H1 (cell line): ENCODE results near the gene ROR1. TPM values are rescaled to one million over a fixed set of nuclear protein-coding genes. Genes with fewer than 3 reads are reported as not detected.

Experiments
- CTCF ChIA-PET: fragments of 300-600 bp; sonication (Branson Sonifier 250); formaldehyde crosslinking; loops from one replicate; lab custom pipeline; 2021; ENCODE audit not compliant: partially characterized antibody; lab: Charles Lee
- POLR2A ChIA-PET: fragments of 300-600 bp; sonication (Branson Sonifier 250); formaldehyde crosslinking; loops from one replicate; lab custom pipeline; 2021; ENCODE audit warnings: inconsistent platforms; ENCODE audit not compliant: partially characterized antibody; lab: Charles Lee
- DNase-seq, 2 experiments: peaks; one replicate each; pipeline versions ENCODE4 v3.0.0 to v3.0.0-alpha.2; 2010 to 2022; ENCODE audit warnings: low spot score in 2 of 2, low read depth in 1 of 2, mixed read lengths in 1 of 2
- FAIRE-seq: peaks from 2 replicates; lab custom pipeline; 2011; peaks lifted over from hg19 to GRCh38; lab: Jason Lieb, UNC
- H2AFZ ChIP-seq: 2 replicates; pipeline ENCODE4 v1.8.1; 2012; ENCODE audit warnings: low read length, inconsistent platforms
- H2AK5ac ChIP-seq: 2 replicates; pipeline ENCODE4 v1.6.1; 2013; ENCODE audit warnings: low read depth, low read length
- H2BK120ac ChIP-seq: replicated peaks from 2 replicates; pipeline ENCODE3; 2013; ENCODE audit warnings: low read depth, low read length, inconsistent platforms
- H2BK12ac ChIP-seq: 2 replicates; pipeline ENCODE4 v1.6.1; 2013; ENCODE audit warnings: low read depth, low read length
- H2BK15ac ChIP-seq: 2 replicates; pipeline ENCODE4 v1.6.1; 2013; ENCODE audit warnings: low read length
- H2BK20ac ChIP-seq: 2 replicates; pipeline ENCODE4 v1.6.1; 2013; ENCODE audit warnings: low read length
- H2BK5ac ChIP-seq: 2 replicates; pipeline ENCODE4 v1.6.1; 2013; ENCODE audit warnings: low read depth, low read length
- H3K14ac ChIP-seq: 2 replicates; pipeline ENCODE4 v1.6.1; 2013; ENCODE audit warnings: inconsistent platforms; ENCODE audit not compliant: insufficient read length
- H3K18ac ChIP-seq: 2 replicates; pipeline ENCODE4 v1.6.1; 2013; ENCODE audit warnings: low read length; ENCODE audit errors: extremely low read depth
- H3K23ac ChIP-seq: 2 replicates; pipeline ENCODE4 v1.6.1; 2013; ENCODE audit warnings: inconsistent platforms; ENCODE audit not compliant: insufficient read length
- H3K23me2 ChIP-seq: 2 replicates; pipeline ENCODE4 v1.6.1; 2013; ENCODE audit warnings: low read depth, low read length
- H3K27ac ChIP-seq: 2 replicates; pipeline ENCODE4 v1.6.1; 2011; ENCODE audit warnings: low read depth, low read length, inconsistent platforms
- H3K27me3 ChIP-seq, 4 experiments: replicated peaks in 1 of 4; 1 replicate in 1 of 4; 2 replicates in 3 of 4; pipeline versions ENCODE4 v1.6.1 to v1.8.1; 2011 to 2013; ENCODE audit warnings: low read length in 3 of 4, mild to moderate bottlenecking in 3 of 4, inconsistent platforms in 2 of 4, mixed read lengths in 2 of 4, moderate library complexity in 1 of 4; ENCODE audit not compliant: control insufficient read depth in 3 of 4, insufficient read depth in 3 of 4; ENCODE audit errors: extremely low read depth in 1 of 4
- H3K36me3 ChIP-seq, 4 experiments: 2 replicates each; pipeline versions ENCODE4 v1.6.1 to v1.8.1; 2011 to 2013; ENCODE audit warnings: mild to moderate bottlenecking in 4 of 4, low read length in 3 of 4, moderate library complexity in 2 of 4, control low read depth in 1 of 4, inconsistent platforms in 1 of 4; ENCODE audit not compliant: insufficient read depth in 4 of 4, control insufficient read depth in 2 of 4
- H3K4ac ChIP-seq: replicated peaks from 2 replicates; pipeline ENCODE3; 2013; ENCODE audit warnings: low read length, low read depth, mixed read lengths, inconsistent platforms; ENCODE audit not compliant: insufficient read length
- H3K4me1 ChIP-seq, 4 experiments: replicated peaks in 1 of 4; 1 replicate in 1 of 4; 2 replicates in 3 of 4; pipeline versions ENCODE4 v1.6.1 to v1.8.1; 2011 to 2013; ENCODE audit warnings: low read length in 3 of 4, inconsistent platforms in 2 of 4, mixed read lengths in 1 of 4; ENCODE audit not compliant: insufficient read depth in 4 of 4, control insufficient read depth in 3 of 4
- H3K4me2 ChIP-seq, 2 experiments: 2 replicates each; pipeline versions ENCODE4 v1.6.1 to v1.8.1; 2011 to 2013; ENCODE audit warnings: low read depth in 2 of 2, low read length in 2 of 2, control low read depth in 1 of 2, inconsistent platforms in 1 of 2, mild to moderate bottlenecking in 1 of 2; ENCODE audit not compliant: insufficient read depth in 1 of 2
- H3K4me3 ChIP-seq, 4 experiments: fragments of 200-600, 300-600 bp in 1 of 4; sonication (generic), shearing (Covaris generic), sonication (Bioruptor Twin) in 1 of 4; 2 replicates each; pipeline versions ENCODE4 v1.5.1 to v1.8.1; 2011 to 2016; ENCODE audit warnings: low read length in 4 of 4, low read depth in 3 of 4, control low read depth in 2 of 4, inconsistent platforms in 2 of 4, mild to moderate bottlenecking in 2 of 4, mixed read lengths in 1 of 4, moderate library complexity in 1 of 4; ENCODE audit not compliant: insufficient read depth in 2 of 4; ENCODE audit errors: extremely low read depth in 1 of 4
- H3K56ac ChIP-seq: replicated peaks from 2 replicates; pipeline ENCODE3; 2013; ENCODE audit warnings: low read depth, mild to moderate bottlenecking, mixed read lengths, low read length, inconsistent platforms; ENCODE audit not compliant: insufficient read length
- H3K79me1 ChIP-seq: 2 replicates; pipeline ENCODE4 v1.6.1; 2013; ENCODE audit warnings: low read depth, low read length, control low read depth
- H3K79me2 ChIP-seq, 2 experiments: 2 replicates each; pipeline versions ENCODE4 v1.6.1 to v1.8.1; 2012 to 2013; ENCODE audit warnings: low read length in 2 of 2, mild to moderate bottlenecking in 2 of 2, inconsistent platforms in 1 of 2; ENCODE audit not compliant: insufficient read depth in 2 of 2, control insufficient read depth in 1 of 2
- H3K9ac ChIP-seq, 4 experiments: replicated peaks in 1 of 4; 1 replicate in 1 of 4; 2 replicates in 3 of 4; pipeline versions ENCODE4 v1.6.1 to v1.8.1; 2011 to 2013; ENCODE audit warnings: low read depth in 3 of 4, low read length in 3 of 4, control low read depth in 2 of 4, mild to moderate bottlenecking in 2 of 4, moderate library complexity in 2 of 4, inconsistent platforms in 1 of 4; ENCODE audit errors: extremely low read depth in 1 of 4
- H3K9me3 ChIP-seq, 2 experiments: 2 replicates each; pipeline versions ENCODE4 v1.6.1 to v1.8.1; 2012 to 2013; ENCODE audit warnings: mild to moderate bottlenecking in 2 of 2, moderate library complexity in 2 of 2, control low read depth in 1 of 2, inconsistent platforms in 1 of 2, low read depth in 1 of 2, low read length in 1 of 2, mixed read lengths in 1 of 2; ENCODE audit not compliant: insufficient read depth in 2 of 2
- H4K20me1 ChIP-seq, 2 experiments: replicated peaks in 1 of 2; 2 replicates each; pipeline versions ENCODE3 to v1.8.1; 2011 to 2013; ENCODE audit warnings: inconsistent platforms in 2 of 2, low read length in 2 of 2, mild to moderate bottlenecking in 1 of 2; ENCODE audit not compliant: insufficient read depth in 2 of 2, control insufficient read depth in 1 of 2
- H4K5ac ChIP-seq: 2 replicates; pipeline ENCODE4 v1.6.1; 2013; ENCODE audit warnings: low read length, low read depth, mixed read lengths, inconsistent platforms; ENCODE audit not compliant: insufficient read length
- H4K8ac ChIP-seq: 2 replicates; pipeline ENCODE4 v1.8.0; 2013; ENCODE audit warnings: mild to moderate bottlenecking, moderate library complexity, low read length, inconsistent platforms; ENCODE audit not compliant: insufficient read depth; ENCODE audit errors: extremely low read depth
- H4K91ac ChIP-seq: replicated peaks from 2 replicates; pipeline ENCODE3; 2013; ENCODE audit warnings: low read length, mixed read lengths, inconsistent platforms; ENCODE audit not compliant: insufficient read length
- BRCA1 ChIP-seq: IDR thresholded peaks from 2 replicates; pipeline ENCODE4 v1.6.1; 2012; ENCODE audit warnings: low read depth, low read length, improper control_type of control experiment
- CEBPB ChIP-seq: IDR thresholded peaks from 2 replicates; pipeline ENCODE4 v1.6.1; 2012; ENCODE audit warnings: low read depth, low read length
- CHD2 ChIP-seq: IDR thresholded peaks from 2 replicates; pipeline ENCODE4 v1.6.1; 2012; ENCODE audit warnings: low read length, improper control_type of control experiment
- CREB1 ChIP-seq: IDR thresholded peaks from 2 replicates; pipeline ENCODE4 v1.6.1; 2012; ENCODE audit warnings: inconsistent platforms
- HDAC2 ChIP-seq, 2 experiments: fragments of 300-600 bp in 1 of 2; sonication (generic) in 1 of 2; IDR thresholded peaks; 2 replicates each; pipeline ENCODE4 v1.6.1; 2011 to 2012; ENCODE audit warnings: low read depth in 2 of 2, low read length in 2 of 2, mild to moderate bottlenecking in 2 of 2, moderate library complexity in 2 of 2, borderline replicate concordance in 1 of 2, inconsistent platforms in 1 of 2
- RBBP5 ChIP-seq: IDR thresholded peaks from 2 replicates; pipeline ENCODE4 v1.7.1; 2012; ENCODE audit warnings: low read depth, mild to moderate bottlenecking, inconsistent platforms, low read length, moderate library complexity, borderline replicate concordance
- SIN3A ChIP-seq, 2 experiments: IDR thresholded peaks in 1 of 2; conservative IDR thresholded peaks in 1 of 2; 2 replicates each; pipeline ENCODE4 v1.6.1; 2011 to 2012; ENCODE audit warnings: low read length in 2 of 2, improper control_type of control experiment in 1 of 2, low read depth in 1 of 2, mild to moderate bottlenecking in 1 of 2
- SUZ12 ChIP-seq: fragments of 200-600 bp; sonication (generic); IDR thresholded peaks from 2 replicates; pipeline ENCODE4 v1.6.1; 2012; ENCODE audit warnings: mild to moderate bottlenecking, inconsistent platforms, low read length, moderate library complexity, mixed read lengths
- TAF1 ChIP-seq: IDR thresholded peaks from 2 replicates; pipeline ENCODE4 v1.6.1; 2011; ENCODE audit warnings: mild to moderate bottlenecking, low read depth, low read length
- WGBS, 2 experiments: shearing (Covaris generic) in 1 of 2; methylation state at CpG; one replicate each; pipeline versions ENCODE4 v1.1.6 to v1.1.7; 2013 to 2015; ENCODE audit warnings: low lambda C conversion rate in 2 of 2, mixed read lengths in 2 of 2, inconsistent platforms in 1 of 2, low coverage in 1 of 2, missing lambda C conversion rate in 1 of 2; ENCODE audit not compliant: insufficient replicate concordance in 2 of 2, insufficient coverage in 1 of 2, insufficient read length in 1 of 2; ENCODE audit errors: extremely low coverage in 1 of 2, missing lambda C conversion rate in 1 of 2; 5-methylcytosine and 5-hydroxymethylcytosine counted together
- polyA plus RNA-seq, 7 experiments: library from polyadenylated mRNA; depleted of rRNA in 3 of 7; stranded (reverse) in 5 of 7; unstranded in 2 of 7; fragments of >200 nt in 5 of 7; fragments of 200-250 nt in 2 of 7; gene quantifications; 1 replicate in 5 of 7; 2 replicates in 1 of 7; 4 replicates in 1 of 7; pipeline versions ENCODE4 v1.2.1 to v1.2.3, GENCODE V29; 2011 to 2013; ENCODE audit warnings: missing spikeins in 2 of 7, mixed read lengths in 2 of 7
- total RNA-seq: library from RNA; stranded (reverse); fragmentation: NEBNext Ultra II Directional; extraction: Animal tissue kit (Norgen Biotek cat#: 25700); gene quantifications from 2 replicates; pipeline ENCODE4 v1.2.1, GENCODE V29; 2021
- TF ChIP-seq, protein P1 (sequence below): IDR thresholded peaks from 2 replicates; pipeline ENCODE4 v1.6.1; 2012; ENCODE audit warnings: inconsistent platforms
- TF ChIP-seq, protein P2 (sequence below): IDR thresholded peaks from 2 replicates; pipeline ENCODE4 v1.6.1; 2011; ENCODE audit warnings: low read length, improper control_type of control experiment

Gene ROR1
- total and polyA plus RNA-seq, 2 of the 8 experiments (the other 6 are each of a cell fraction or from before 2014, with no cell fraction given), result 33.6 to 73.6 TPM

- DNase-seq (no peak), FAIRE-seq (no peak)
- no peak overlapping the region for H2BK5ac ChIP-seq
- no peak overlapping the region for H3K4me3 ChIP-seq
- H2AK5ac ChIP-seq, result no peak overlapping the region
- no peaks in the 10 kb centered on the region for H3K4me1 ChIP-seq
- H3K36me3 ChIP-seq, result no peaks in the 10 kb centered on the region
- H3K79me1 ChIP-seq, result no peaks in the 10 kb centered on the region; the same call in 1 of the 2 replicates
- no peak overlapping the region for H4K5ac ChIP-seq
- H4K91ac ChIP-seq, result no peak overlapping the region
- peaks cover 2% of the 10 kb centered on the region; the same call in 1 of the 2 replicates for H3K23me2 ChIP-seq
- no peak overlapping the region for H2BK15ac ChIP-seq
- no peak overlapping the region for H3K14ac ChIP-seq
- ChIA-PET POLR2A (interaction anchor here (1.6 kb wide), 1 partner anchor 13 kb away, joined by 3 read pairs; no protein-coding TSS in a partner anchor), CTCF (interaction anchor here (0.6 to 3.9 kb wide), 3 partner anchors 13 to 56 kb away, joined by 3 to 20 read pairs (median 3); no protein-coding TSS in a partner anchor)
- H4K8ac ChIP-seq, result no peak overlapping the region
- H3K23ac ChIP-seq, result no peak overlapping the region
- H4K20me1 ChIP-seq, result no peaks in the 10 kb centered on the region
- H3K9ac ChIP-seq, result no peak overlapping the region
- H2BK12ac ChIP-seq, result no peak overlapping the region
- H3K9me3 ChIP-seq, result no peaks in the 10 kb centered on the region
- no peak overlapping the region for H3K4ac ChIP-seq
- no peak overlapping the region for H3K56ac ChIP-seq
- peaks cover 0 to 3% of the 10 kb centered on the region in 2 experiments; a peak in 1 of 4 replicates for H3K79me2 ChIP-seq
- 90% methylated on average over 7 of the region's 7 CpGs; no CpG with 5 or more reads in 1 of the 2 experiments for WGBS, 2 experiments
- no peak overlapping the region for H3K4me2 ChIP-seq
- no peak overlapping the region for H2BK20ac ChIP-seq
- no peak overlapping the region for H2BK120ac ChIP-seq
- no peak overlapping the region for H2AFZ ChIP-seq
- no peaks in the 10 kb centered on the region for H3K27me3 ChIP-seq
- H3K18ac ChIP-seq, result no peak overlapping the region
- no peak overlapping the region for H3K27ac ChIP-seq
- TF ChIP-seq SUZ12 (no peak), TAF1 (no peak), CEBPB (no peak), BRCA1 (no peak), HDAC2 (IDR thresholded peaks at IDR 0.05; ENCODE audit: borderline replicate concordance in 1 of 2, low read depth in 2 of 2, low read length in 2 of 2) (no peak), RBBP5 (no peak), CHD2 (no peak), CREB1 (no peak), SIN3A (conservative IDR thresholded peaks at IDR 0.05 in 1 of 2, IDR thresholded peaks at IDR 0.05 in 1 of 2; ENCODE audit: low read depth in 1 of 2, low read length in 2 of 2) (no peak)
- TF ChIP-seq, protein P1, sequence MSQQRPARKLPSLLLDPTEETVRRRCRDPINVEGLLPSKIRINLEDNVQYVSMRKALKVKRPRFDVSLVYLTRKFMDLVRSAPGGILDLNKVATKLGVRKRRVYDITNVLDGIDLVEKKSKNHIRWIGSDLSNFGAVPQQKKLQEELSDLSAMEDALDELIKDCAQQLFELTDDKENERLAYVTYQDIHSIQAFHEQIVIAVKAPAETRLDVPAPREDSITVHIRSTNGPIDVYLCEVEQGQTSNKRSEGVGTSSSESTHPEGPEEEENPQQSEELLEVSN, result no peak
- TF ChIP-seq, protein P2, sequence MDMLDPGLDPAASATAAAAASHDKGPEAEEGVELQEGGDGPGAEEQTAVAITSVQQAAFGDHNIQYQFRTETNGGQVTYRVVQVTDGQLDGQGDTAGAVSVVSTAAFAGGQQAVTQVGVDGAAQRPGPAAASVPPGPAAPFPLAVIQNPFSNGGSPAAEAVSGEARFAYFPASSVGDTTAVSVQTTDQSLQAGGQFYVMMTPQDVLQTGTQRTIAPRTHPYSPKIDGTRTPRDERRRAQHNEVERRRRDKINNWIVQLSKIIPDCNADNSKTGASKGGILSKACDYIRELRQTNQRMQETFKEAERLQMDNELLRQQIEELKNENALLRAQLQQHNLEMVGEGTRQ, result no peak
Measured at GRCh38 chr1:64124704-64125440, 351.1 kb downstream of the ROR1 start.
